ENCODE measurements around the gene TACSTD2. TPM values are rescaled to one million over a fixed set of nuclear protein-coding genes. Genes with fewer than 3 reads are reported as not detected.
A peak's percentile ranks its signal among the peaks of the same experiment; 100 is the strongest.

Gene TACSTD2
- total and polyA plus RNA-seq, 2 of the 13 experiments (the other 11 are each of a cell fraction or from before 2014, with no cell fraction given): not detected

DNA sequence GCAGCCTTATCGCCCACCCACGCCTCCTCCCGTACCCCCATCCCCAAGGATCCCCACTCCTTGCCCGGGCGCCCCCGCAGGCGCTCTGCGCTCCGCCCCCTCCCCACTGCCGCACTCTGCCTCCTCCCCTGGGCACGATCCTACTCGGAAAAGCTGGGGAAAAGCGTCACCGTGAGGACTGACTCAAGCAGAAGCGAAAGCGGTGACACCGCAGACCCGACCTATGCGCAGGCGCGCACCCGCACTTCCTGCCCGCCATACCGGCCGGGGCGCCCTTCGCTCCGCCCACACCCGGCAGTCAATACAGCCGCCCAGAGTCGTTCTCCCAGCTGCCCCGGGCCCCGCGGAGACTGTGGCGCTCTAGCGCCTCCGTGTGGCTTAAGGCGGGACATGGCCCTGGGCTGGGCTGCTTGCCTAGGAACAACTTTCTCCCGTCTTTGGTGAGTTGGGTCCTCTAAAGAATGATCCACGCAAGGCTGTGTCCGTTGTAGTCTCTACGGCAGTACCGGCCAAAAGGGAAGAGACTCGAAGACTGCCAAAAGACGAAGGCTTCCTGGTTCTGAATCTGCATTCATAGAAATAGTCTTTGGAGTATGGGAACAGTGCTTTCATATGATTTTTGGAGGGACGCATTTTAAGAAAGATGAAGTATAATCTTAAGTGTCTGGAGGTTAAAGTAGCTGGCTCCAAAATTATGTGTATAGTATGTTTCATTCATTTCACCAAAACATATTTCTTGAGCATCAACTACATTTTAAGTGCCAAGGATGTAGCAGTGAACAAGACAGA, 30.3 kb downstream of the TACSTD2 start, which contains the start of gene OMA1:
OMA1 (minus strand) TSS at position 207 of the 789 bp plus-strand sequence. CDS start 7,432 bp downstream, outside the sequence.
- Histone ChIP-seq H3K4me1 (ENCODE audit: insufficient read depth, low read length) (peaks cover 45% of the 10 kb centered on the region), H3K79me2 (ENCODE audit: insufficient read depth, low read length) (no peaks in the 10 kb centered on the region), H3K9ac (ENCODE audit: insufficient read depth, low read depth, low read length) (peak within 1 kb of the TSS; percentile 82), H3K27me3 (ENCODE audit: control insufficient read depth in 1 of 2, insufficient read depth in 2 of 2, low read length in 2 of 2) (no peaks in the 10 kb centered on the region; a peak in 1 of 5 replicates), H3K4me3 (replicated peaks in 1 of 3; ENCODE audit: insufficient read depth in 1 of 3, low read depth in 2 of 3, low read length in 3 of 3) (peak within 1 kb of the TSS; percentile 74 to 84 (median 77)), H3K9me3 (ENCODE audit: low read length) (no peaks in the 10 kb centered on the region), H3K27ac (ENCODE audit: extremely low read length, insufficient read depth, low read length) (peak within 1 kb of the TSS; percentile 83), H3K4me2 (ENCODE audit: low read depth, low read length) (peak within 1 kb of the TSS; percentile 95), H2AFZ (ENCODE audit: low read length) (peak within 1 kb of the TSS; percentile 96), H3K36me3 (replicated peaks in 1 of 2; ENCODE audit: control insufficient read depth in 1 of 2, insufficient read depth in 2 of 2, low read length in 2 of 2) (no peaks in the 10 kb centered on the region), H4K20me1 (ENCODE audit: insufficient read depth, low read length) (no peaks in the 10 kb centered on the region)
- peak; percentile 71 for FAIRE-seq
- intact Hi-C loops (cut with micrococcal nuclease; ENCODE audit: unreplicated experiment) (loop anchor here (1.0 to 5.0 kb wide), 3 partner anchors 30 to 534 kb away; no protein-coding TSS in a partner anchor), in situ Hi-C loops (cut with HindIII; ENCODE audit: extremely low pct_ligation_motif_present, low pct_unique_long_range_greater_than_20kb) (no loop called here)
- CTCF ChIA-PET (ENCODE audit: low intra/inter-chr PET ratio, low total read pairs): interaction anchor here (2.1 kb wide), 1 partner anchor 31 kb away, joined by 28 read pairs; no protein-coding TSS in a partner anchor
- DNase-seq (ENCODE audit: low spot score): peak; percentile 91
- BruUV-seq (replicated peaks): no TSS peak
- POLR2A ChIA-PET: interaction anchor here (0.6 to 0.9 kb wide), 7 partner anchors 9 to 821 kb away, joined by 3 to 4 read pairs (median 3); no protein-coding TSS in a partner anchor
- 9% methylated on average over 14 of the region's 46 CpGs for WGBS (ENCODE audit: low lambda C conversion rate)
- peak; percentile 97 for ATAC-seq
- TF ChIP-seq ARNTL (CRISPR knock-in tag; IDR thresholded peaks at IDR 0.05) (0 out of 2 replicates have a peak, but pooled peaks have one; percentile 31), JARID2 (CRISPR knock-in tag; IDR thresholded peaks at IDR 0.05; ENCODE audit: insufficient replicate concordance) (peak; percentile 84), ZNF3 (CRISPR knock-in tag; IDR thresholded peaks at IDR 0.05) (no peak), POLR2AphosphoS5 (IDR thresholded peaks at IDR 0.05; ENCODE audit: low read depth, low read length) (peak; percentile 83), SYNCRIP (IDR thresholded peaks at IDR 0.05; ENCODE audit: insufficient read depth, low read depth, low read length) (no peak), ZNF660 (CRISPR knock-in tag; IDR thresholded peaks at IDR 0.05; ENCODE audit: borderline replicate concordance, low read depth) (no peak), ZNF572 (CRISPR knock-in tag; IDR thresholded peaks at IDR 0.05) (no peak), YEATS4 (CRISPR knock-in tag; IDR thresholded peaks at IDR 0.05; ENCODE audit: borderline replicate concordance) (peak; percentile 59; the same call in 1 of the 2 replicates), TEAD3 (CRISPR knock-in tag; optimal IDR thresholded peaks at IDR 0.05; ENCODE audit: borderline replicate concordance) (peak; percentile 75)
- TF ChIP-seq, protein P1, sequence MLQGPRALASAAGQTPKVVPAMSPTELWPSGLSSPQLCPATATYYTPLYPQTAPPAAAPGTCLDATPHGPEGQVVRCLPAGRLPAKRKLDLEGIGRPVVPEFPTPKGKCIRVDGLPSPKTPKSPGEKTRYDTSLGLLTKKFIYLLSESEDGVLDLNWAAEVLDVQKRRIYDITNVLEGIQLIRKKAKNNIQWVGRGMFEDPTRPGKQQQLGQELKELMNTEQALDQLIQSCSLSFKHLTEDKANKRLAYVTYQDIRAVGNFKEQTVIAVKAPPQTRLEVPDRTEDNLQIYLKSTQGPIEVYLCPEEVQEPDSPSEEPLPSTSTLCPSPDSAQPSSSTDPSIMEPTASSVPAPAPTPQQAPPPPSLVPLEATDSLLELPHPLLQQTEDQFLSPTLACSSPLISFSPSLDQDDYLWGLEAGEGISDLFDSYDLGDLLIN (CRISPR knock-in tag; IDR thresholded peaks at IDR 0.05; ENCODE audit: borderline replicate concordance): 0 out of 2 replicates have a peak, but pooled peaks have one; percentile 42
- TF ChIP-seq, protein P2, sequence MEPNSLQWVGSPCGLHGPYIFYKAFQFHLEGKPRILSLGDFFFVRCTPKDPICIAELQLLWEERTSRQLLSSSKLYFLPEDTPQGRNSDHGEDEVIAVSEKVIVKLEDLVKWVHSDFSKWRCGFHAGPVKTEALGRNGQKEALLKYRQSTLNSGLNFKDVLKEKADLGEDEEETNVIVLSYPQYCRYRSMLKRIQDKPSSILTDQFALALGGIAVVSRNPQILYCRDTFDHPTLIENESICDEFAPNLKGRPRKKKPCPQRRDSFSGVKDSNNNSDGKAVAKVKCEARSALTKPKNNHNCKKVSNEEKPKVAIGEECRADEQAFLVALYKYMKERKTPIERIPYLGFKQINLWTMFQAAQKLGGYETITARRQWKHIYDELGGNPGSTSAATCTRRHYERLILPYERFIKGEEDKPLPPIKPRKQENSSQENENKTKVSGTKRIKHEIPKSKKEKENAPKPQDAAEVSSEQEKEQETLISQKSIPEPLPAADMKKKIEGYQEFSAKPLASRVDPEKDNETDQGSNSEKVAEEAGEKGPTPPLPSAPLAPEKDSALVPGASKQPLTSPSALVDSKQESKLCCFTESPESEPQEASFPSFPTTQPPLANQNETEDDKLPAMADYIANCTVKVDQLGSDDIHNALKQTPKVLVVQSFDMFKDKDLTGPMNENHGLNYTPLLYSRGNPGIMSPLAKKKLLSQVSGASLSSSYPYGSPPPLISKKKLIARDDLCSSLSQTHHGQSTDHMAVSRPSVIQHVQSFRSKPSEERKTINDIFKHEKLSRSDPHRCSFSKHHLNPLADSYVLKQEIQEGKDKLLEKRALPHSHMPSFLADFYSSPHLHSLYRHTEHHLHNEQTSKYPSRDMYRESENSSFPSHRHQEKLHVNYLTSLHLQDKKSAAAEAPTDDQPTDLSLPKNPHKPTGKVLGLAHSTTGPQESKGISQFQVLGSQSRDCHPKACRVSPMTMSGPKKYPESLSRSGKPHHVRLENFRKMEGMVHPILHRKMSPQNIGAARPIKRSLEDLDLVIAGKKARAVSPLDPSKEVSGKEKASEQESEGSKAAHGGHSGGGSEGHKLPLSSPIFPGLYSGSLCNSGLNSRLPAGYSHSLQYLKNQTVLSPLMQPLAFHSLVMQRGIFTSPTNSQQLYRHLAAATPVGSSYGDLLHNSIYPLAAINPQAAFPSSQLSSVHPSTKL (CRISPR knock-in tag; IDR thresholded peaks at IDR 0.05): peak; percentile 58
- TF ChIP-seq, protein P3, sequence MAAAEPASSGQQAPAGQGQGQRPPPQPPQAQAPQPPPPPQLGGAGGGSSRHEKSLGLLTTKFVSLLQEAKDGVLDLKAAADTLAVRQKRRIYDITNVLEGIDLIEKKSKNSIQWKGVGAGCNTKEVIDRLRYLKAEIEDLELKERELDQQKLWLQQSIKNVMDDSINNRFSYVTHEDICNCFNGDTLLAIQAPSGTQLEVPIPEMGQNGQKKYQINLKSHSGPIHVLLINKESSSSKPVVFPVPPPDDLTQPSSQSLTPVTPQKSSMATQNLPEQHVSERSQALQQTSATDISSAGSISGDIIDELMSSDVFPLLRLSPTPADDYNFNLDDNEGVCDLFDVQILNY (CRISPR knock-in tag; conservative IDR thresholded peaks at IDR 0.05): no peak
- TF ChIP-seq, protein P4, sequence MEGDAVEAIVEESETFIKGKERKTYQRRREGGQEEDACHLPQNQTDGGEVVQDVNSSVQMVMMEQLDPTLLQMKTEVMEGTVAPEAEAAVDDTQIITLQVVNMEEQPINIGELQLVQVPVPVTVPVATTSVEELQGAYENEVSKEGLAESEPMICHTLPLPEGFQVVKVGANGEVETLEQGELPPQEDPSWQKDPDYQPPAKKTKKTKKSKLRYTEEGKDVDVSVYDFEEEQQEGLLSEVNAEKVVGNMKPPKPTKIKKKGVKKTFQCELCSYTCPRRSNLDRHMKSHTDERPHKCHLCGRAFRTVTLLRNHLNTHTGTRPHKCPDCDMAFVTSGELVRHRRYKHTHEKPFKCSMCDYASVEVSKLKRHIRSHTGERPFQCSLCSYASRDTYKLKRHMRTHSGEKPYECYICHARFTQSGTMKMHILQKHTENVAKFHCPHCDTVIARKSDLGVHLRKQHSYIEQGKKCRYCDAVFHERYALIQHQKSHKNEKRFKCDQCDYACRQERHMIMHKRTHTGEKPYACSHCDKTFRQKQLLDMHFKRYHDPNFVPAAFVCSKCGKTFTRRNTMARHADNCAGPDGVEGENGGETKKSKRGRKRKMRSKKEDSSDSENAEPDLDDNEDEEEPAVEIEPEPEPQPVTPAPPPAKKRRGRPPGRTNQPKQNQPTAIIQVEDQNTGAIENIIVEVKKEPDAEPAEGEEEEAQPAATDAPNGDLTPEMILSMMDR (CRISPR knock-in tag; IDR thresholded peaks at IDR 0.05): peak; percentile 99

Data from HepG2 (cell line).